ENCODE data around the gene PTBP3. TPM values are rescaled to one million over a fixed set of nuclear protein-coding genes. Genes with fewer than 3 reads are reported as not detected.

PTBP3 gene
- polyA plus RNA-seq, 2 of the 4 experiments (the other 2 are of a cell fraction): 55.7 to 105 TPM

- TF ChIP-seq RAD21 (conservative IDR thresholded peaks at IDR 0.05 in 1 of 2, IDR thresholded peaks at IDR 0.05 in 1 of 2): no peak
- TF ChIP-seq CBX8 (IDR thresholded peaks at IDR 0.05): no peak
- TF ChIP-seq CHD2 (IDR thresholded peaks at IDR 0.05; ENCODE audit: low read length, partially characterized antibody): no peak
- no peak for TF ChIP-seq HEYL (CRISPR knock-in tag; IDR thresholded peaks at IDR 0.05)
- no peak for TF ChIP-seq SMC3 (IDR thresholded peaks at IDR 0.05)
- no peak for TF ChIP-seq REST (IDR thresholded peaks at IDR 0.05)
- TF ChIP-seq ZSCAN20 (CRISPR knock-in tag; IDR thresholded peaks at IDR 0.05): no peak
- no peak for TF ChIP-seq EHMT2 (IDR thresholded peaks at IDR 0.05; ENCODE audit: low read depth)
- TF ChIP-seq NR3C1 (IDR thresholded peaks at IDR 0.05): no peak
- no peak for TF ChIP-seq KDM5A (IDR thresholded peaks at IDR 0.05)
- no peak for TF ChIP-seq CHD4 (IDR thresholded peaks at IDR 0.05; ENCODE audit: borderline replicate concordance)
- peak; percentile 76 for TF ChIP-seq POLR2A (IDR thresholded peaks at IDR 0.05; ENCODE audit: low read length)
- no peak for TF ChIP-seq FOXS1 (CRISPR knock-in tag; IDR thresholded peaks at IDR 0.05)
- no peak for TF ChIP-seq HDAC2 (IDR thresholded peaks at IDR 0.05)
- no peak for TF ChIP-seq MAFK (IDR thresholded peaks at IDR 0.05; ENCODE audit: partially characterized antibody)
- TF ChIP-seq ZNF302 (CRISPR knock-in tag; IDR thresholded peaks at IDR 0.05): no peak
- TF ChIP-seq, protein P1, sequence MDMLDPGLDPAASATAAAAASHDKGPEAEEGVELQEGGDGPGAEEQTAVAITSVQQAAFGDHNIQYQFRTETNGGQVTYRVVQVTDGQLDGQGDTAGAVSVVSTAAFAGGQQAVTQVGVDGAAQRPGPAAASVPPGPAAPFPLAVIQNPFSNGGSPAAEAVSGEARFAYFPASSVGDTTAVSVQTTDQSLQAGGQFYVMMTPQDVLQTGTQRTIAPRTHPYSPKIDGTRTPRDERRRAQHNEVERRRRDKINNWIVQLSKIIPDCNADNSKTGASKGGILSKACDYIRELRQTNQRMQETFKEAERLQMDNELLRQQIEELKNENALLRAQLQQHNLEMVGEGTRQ (IDR thresholded peaks at IDR 0.05): no peak
- no peak for TF ChIP-seq EHF (CRISPR knock-in tag; IDR thresholded peaks at IDR 0.05)
- TF ChIP-seq PHF8 (IDR thresholded peaks at IDR 0.05; ENCODE audit: borderline replicate concordance, low read depth): peak; percentile 62
- no peak for TF ChIP-seq KDM1A (IDR thresholded peaks at IDR 0.05; ENCODE audit: low read depth)
- TF ChIP-seq MYC (IDR thresholded peaks at IDR 0.05; ENCODE audit: borderline replicate concordance, low read length): peak; percentile 53; the same call in 1 of the 2 replicates
Measured at GRCh38 chr9:112332977-112333638, at the start of gene PTBP3 (continued).

DNA sequence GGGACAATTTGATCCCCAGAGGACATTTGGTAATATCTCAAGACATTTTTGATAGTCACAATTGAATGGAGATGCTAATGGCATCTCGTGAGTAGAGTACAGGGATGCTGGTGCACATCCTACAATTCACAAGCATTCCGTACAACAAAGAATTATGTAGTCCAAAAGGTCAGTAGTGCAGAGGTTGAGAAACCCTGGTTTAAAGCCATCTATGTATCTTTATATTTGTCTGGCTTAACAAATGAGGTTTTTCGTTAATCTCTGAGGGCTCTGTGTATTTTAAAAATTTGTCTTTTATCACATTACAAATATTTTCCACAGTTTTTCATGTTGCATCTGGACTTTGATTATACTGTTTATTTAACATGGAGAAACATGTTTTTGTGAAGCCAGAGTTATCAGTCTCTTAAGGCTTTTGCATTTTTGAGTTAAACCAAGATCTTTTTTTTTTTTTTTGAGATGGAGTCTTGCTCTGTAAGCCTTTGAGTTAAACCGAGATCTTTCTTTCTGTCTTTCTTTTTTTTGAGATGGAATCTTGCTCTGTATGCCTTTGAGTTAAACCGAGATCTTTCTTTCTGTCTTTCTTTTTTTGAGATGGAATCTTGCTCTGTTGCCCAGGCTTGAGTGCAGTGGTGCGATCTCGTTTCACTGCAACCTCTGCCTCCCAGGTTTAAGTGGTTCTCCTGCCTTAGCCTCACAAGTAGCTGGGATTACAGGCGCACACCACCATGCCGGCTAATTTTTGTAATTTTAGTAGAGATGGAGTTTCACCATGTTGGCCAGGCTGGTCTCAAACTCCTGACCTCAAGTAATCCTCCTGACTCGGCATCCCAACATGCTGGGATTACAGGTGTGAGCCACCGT, 49.3 kb upstream of the PTBP3 start:
- 89% methylated on average over 11 of the region's 11 CpGs for WGBS (ENCODE audit: missing lambda C conversion rate)
- POLR2A ChIA-PET: no interaction called here
- ATAC-seq (no peak), DNase-seq (ENCODE audit: low read depth in 1 of 2, low spot score in 1 of 2) (no peak), FAIRE-seq (no peak)
- no peak for TF ChIP-seq CBX2 (IDR thresholded peaks at IDR 0.05; ENCODE audit: borderline replicate concordance, low read depth)
- TF ChIP-seq RARB (CRISPR knock-in tag; IDR thresholded peaks at IDR 0.05): no peak
- no peak for TF ChIP-seq ESRRA (IDR thresholded peaks at IDR 0.05; ENCODE audit: borderline replicate concordance, low read length)
- TF ChIP-seq TP53 (CRISPR knock-in tag; IDR thresholded peaks at IDR 0.05): no peak
- no peak for TF ChIP-seq JUN (IDR thresholded peaks at IDR 0.05)
- no peak for TF ChIP-seq CEBPB (IDR thresholded peaks at IDR 0.05)
- no peak for TF ChIP-seq EP300 (IDR thresholded peaks at IDR 0.05)
- TF ChIP-seq NR3C1 (IDR thresholded peaks at IDR 0.05): no peak
- TF ChIP-seq HMGXB4 (CRISPR knock-in tag; IDR thresholded peaks at IDR 0.05; ENCODE audit: borderline replicate concordance): no peak
- no peak for TF ChIP-seq HOXA7 (CRISPR knock-in tag; IDR thresholded peaks at IDR 0.05)
- no peak for TF ChIP-seq ELK1 (IDR thresholded peaks at IDR 0.05; ENCODE audit: low read depth, low read length)
- no peak for TF ChIP-seq ZFP36 (IDR thresholded peaks at IDR 0.05; ENCODE audit: borderline replicate concordance, partially characterized antibody)
- H3K27ac ChIP-seq: no peak overlapping the region
- CTCF ChIA-PET: interaction anchor here (3.1 kb wide), 1 partner anchor 270 kb away, joined by 8 read pairs; no protein-coding TSS in a partner anchor
- peak overlapping the region; percentile 8; the same call in 1 of the 3 replicates for H3K4me2 ChIP-seq
- H3K9me3 ChIP-seq: no peaks in the 10 kb centered on the region
- peaks cover 22% of the 10 kb centered on the region; the same call in 2 of the 3 replicates for H3K4me1 ChIP-seq
- no peak overlapping the region for H3K4me3 ChIP-seq

Data from A549 (cell line).